GM23338 (cell line): ENCODE measurements around the gene KCNMB2. TPM values are rescaled to one million over a fixed set of nuclear protein-coding genes. Genes with fewer than 3 reads are reported as not detected.

Source experiments
- ATAC-seq: fragments of 200-7000 bp; cut with Tn5 transposase; 3 replicates; pipeline ENCODE4 v1.9.1; 2020
- DNase-seq: peaks from one replicate; pipeline ENCODE4 v3.0.0-alpha.2; 2015; ENCODE audit warnings: low spot score
- H2AFZ ChIP-seq: fragments of 200-600 bp; sonication (generic); 2 replicates; pipeline ENCODE4 v1.8.0; 2016; ENCODE audit warnings: antibody characterized with exemption, mild to moderate bottlenecking, moderate library complexity
- H3F3A ChIP-seq: fragments of 200-600 bp; sonication (generic); replicated peaks from 2 replicates; pipeline ENCODE4 v1.8.0; 2017; ENCODE audit warnings: antibody characterized with exemption, mixed run types, low read depth
- H3K27ac ChIP-seq: fragments of 200-600 bp; sonication (generic); 2 replicates; pipeline ENCODE4 v1.6.1; 2016; ENCODE audit warnings: low read depth
- H3K27me3 ChIP-seq: fragments of 200-600 bp; sonication (generic); 2 replicates; pipeline ENCODE4 v1.8.0; 2016; ENCODE audit warnings: mild to moderate bottlenecking, mixed run types, moderate library complexity; ENCODE audit not compliant: insufficient read depth
- H3K36me3 ChIP-seq: fragments of 200-600 bp; sonication (generic); 2 replicates; pipeline ENCODE4 v1.8.0; 2016; ENCODE audit warnings: mild to moderate bottlenecking; ENCODE audit not compliant: insufficient read depth
- H3K4me1 ChIP-seq: fragments of 200-600 bp; sonication (generic); 2 replicates; pipeline ENCODE4 v1.8.0; 2016; ENCODE audit warnings: mild to moderate bottlenecking, moderate library complexity; ENCODE audit not compliant: insufficient read depth
- H3K4me2 ChIP-seq: fragments of 200-600 bp; sonication (generic); 2 replicates; pipeline ENCODE4 v1.7.1; 2017; ENCODE audit warnings: mixed run types
- H3K4me3 ChIP-seq: fragments of 200-600 bp; sonication (generic); 2 replicates; pipeline ENCODE4 v1.6.1; 2016; ENCODE audit warnings: mixed run types
- H3K79me2 ChIP-seq: fragments of 200-600 bp; sonication (generic); replicated peaks from 2 replicates; pipeline ENCODE4 v1.8.0; 2017; ENCODE audit warnings: mild to moderate bottlenecking; ENCODE audit not compliant: insufficient read depth
- H3K9me2 ChIP-seq: fragments of 200-600 bp; sonication (generic); 2 replicates; pipeline ENCODE4 v1.8.0; 2017; ENCODE audit not compliant: insufficient read depth
- H4K20me1 ChIP-seq: fragments of 200-600 bp; sonication (generic); replicated peaks from 2 replicates; pipeline ENCODE4 v1.8.0; 2017; ENCODE audit warnings: mild to moderate bottlenecking; ENCODE audit not compliant: insufficient read depth
- H3K27ac Mint-ChIP-seq: 2 replicates; pipeline ENCODE4 v1.8.0; 2020; ENCODE audit warnings: inconsistent platforms, mild to moderate bottlenecking, moderate library complexity, mixed read lengths
- H3K27me3 Mint-ChIP-seq: 3 replicates; pipeline ENCODE4 v1.8.0; 2022; ENCODE audit warnings: low read depth, mild to moderate bottlenecking, moderate library complexity, mixed read lengths, inconsistent platforms; ENCODE audit not compliant: insufficient read depth, poor library complexity
- H3K36me3 Mint-ChIP-seq: 3 replicates; pipeline ENCODE4 v1.8.0; 2021; ENCODE audit warnings: low read depth, mild to moderate bottlenecking, inconsistent platforms, moderate library complexity, mixed read lengths
- H3K4me1 Mint-ChIP-seq: 3 replicates; pipeline ENCODE4 v1.8.0; 2020; ENCODE audit warnings: mild to moderate bottlenecking, inconsistent platforms, mixed read lengths
- H3K4me3 Mint-ChIP-seq: 3 replicates; pipeline ENCODE4 v1.8.0; 2021; ENCODE audit warnings: moderate library complexity, mild to moderate bottlenecking, inconsistent platforms, mixed read lengths
- H3K9me3 Mint-ChIP-seq: 3 replicates; pipeline ENCODE4 v1.8.0; 2020; ENCODE audit warnings: moderate library complexity, mild to moderate bottlenecking, inconsistent platforms, mixed read lengths
- CREB1 ChIP-seq: fragments of 250-450 bp; sonication (Bioruptor Pico); IDR thresholded peaks from 2 replicates; pipeline ENCODE4 v1.5.0; 2020; ENCODE audit warnings: low read depth, mild to moderate bottlenecking, moderate library complexity
- CTCF ChIP-seq, 2 experiments: fragments of 200-600 bp in 1 of 2; sonication (generic) in 1 of 2; conservative IDR thresholded peaks; 2 replicates each; pipeline versions ENCODE4 v1.5.1 to v1.6.1; 2016 to 2017; ENCODE audit warnings: antibody characterized with exemption in 2 of 2, low read depth in 2 of 2, mild to moderate bottlenecking in 2 of 2, moderate library complexity in 1 of 2
- JUNB ChIP-seq: IDR thresholded peaks from one replicate; pipeline ENCODE4 v1.6.1; 2016; ENCODE audit warnings: antibody characterized with exemption; ENCODE audit not compliant: unreplicated experiment
- NANOG ChIP-seq: IDR thresholded peaks from 2 replicates; pipeline ENCODE4 v1.6.1; 2016; ENCODE audit warnings: antibody characterized with exemption, borderline replicate concordance
- POLR2AphosphoS5 ChIP-seq: IDR thresholded peaks from 2 replicates; pipeline ENCODE4 v1.6.1; 2016; ENCODE audit warnings: antibody characterized with exemption, low read depth
- STAT1 ChIP-seq: IDR thresholded peaks from one replicate; pipeline ENCODE4 v1.6.1; 2016; ENCODE audit warnings: antibody characterized with exemption; ENCODE audit not compliant: unreplicated experiment
- ZNF331 ChIP-seq: fragments of 250-450 bp; sonication (Bioruptor Pico); IDR thresholded peaks from 2 replicates; pipeline ENCODE4 v1.5.0; 2020; ENCODE audit warnings: low read depth, mild to moderate bottlenecking, moderate library complexity
- ZNF462 ChIP-seq: fragments of 250-450 bp; sonication (Bioruptor Pico); IDR thresholded peaks from 2 replicates; pipeline ENCODE4 v1.5.0; 2020; ENCODE audit warnings: mild to moderate bottlenecking, moderate library complexity
- polyA plus RNA-seq: library from polyadenylated mRNA; unstranded; fragments of >200 nt; fragmentation: Nextera tagmentation; extraction: Ambion mirVana; gene quantifications from 2 replicates; pipeline ENCODE4 v1.2.1, GENCODE V29; 2016
- total RNA-seq: library from RNA; depleted of rRNA; stranded (reverse); fragments of >200 nt; shearing (Covaris generic); gene quantifications from 2 replicates; pipeline ENCODE4 v1.2.3, GENCODE V29; 2014

Gene KCNMB2
- total and polyA plus RNA-seq, 2 experiments from 2014 or later: 0.53 TPM; not detected in 1

GRCh38 chr3:178645503-178645902, 109.3 kb downstream of the KCNMB2 start (continued):
- TF ChIP-seq ZNF462 (no peak), POLR2AphosphoS5 (no peak), CTCF (conservative IDR thresholded peaks at IDR 0.05; ENCODE audit: low read depth in 2 of 2) (no peak), ZNF331 (CRISPR knock-in tag) (no peak), CREB1 (CRISPR knock-in tag) (no peak), JUNB (no peak)

DNA sequence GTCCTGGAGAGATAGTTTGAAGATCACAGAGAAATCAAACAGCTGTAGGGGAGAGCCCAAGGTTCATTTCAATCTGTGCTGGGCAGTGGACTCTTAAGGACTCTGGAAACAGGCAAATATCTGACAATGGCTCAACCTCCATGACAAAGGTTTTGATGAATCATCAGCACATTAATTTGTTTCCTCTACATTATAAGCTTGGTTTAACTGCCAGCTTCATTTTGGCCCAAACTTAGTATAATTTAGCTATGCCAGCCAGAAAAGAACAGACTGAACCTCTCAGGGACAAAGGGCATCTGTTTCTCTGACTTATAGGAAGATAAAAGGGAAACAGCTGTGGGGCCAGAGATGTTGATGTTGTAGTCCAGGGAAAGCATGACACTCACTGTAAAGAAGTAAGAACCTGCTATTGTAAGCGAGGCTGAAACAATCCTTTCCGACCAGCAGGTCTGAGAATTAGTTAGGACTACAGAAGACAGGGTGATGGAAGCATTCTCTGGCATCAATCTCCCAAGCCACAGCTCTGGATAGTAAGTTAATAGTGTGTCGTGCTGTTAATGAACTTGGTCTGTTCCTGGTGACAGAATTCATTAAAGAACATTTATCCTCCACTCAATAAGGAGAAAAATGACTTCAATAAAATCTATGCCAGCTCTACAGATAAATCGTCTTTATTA, 110.1 kb downstream of the KCNMB2 start:
- Mint-ChIP-seq H3K4me3 (no peak overlapping the region), H3K4me1 (no peaks in the 10 kb centered on the region), H3K9me3 (peaks cover 9% of the 10 kb centered on the region; the same call in 2 of the 3 replicates), H3K36me3 (no peaks in the 10 kb centered on the region), H3K27ac (no peak overlapping the region), H3K27me3 (no peaks in the 10 kb centered on the region)
- no peaks in the 10 kb centered on the region for H3K4me1 ChIP-seq
- H3K4me2 ChIP-seq: no peak overlapping the region
- ATAC-seq (no peak), DNase-seq (no peak)
- no peaks in the 10 kb centered on the region for H3K36me3 ChIP-seq
- TF ChIP-seq JUNB (no peak), STAT1 (no peak), NANOG (no peak), ZNF331 (CRISPR knock-in tag) (no peak)
- H4K20me1 ChIP-seq: no peaks in the 10 kb centered on the region
- no peak overlapping the region for H3K27ac ChIP-seq
- no peak overlapping the region for H3K4me3 ChIP-seq
- H3F3A ChIP-seq: no peaks in the 10 kb centered on the region
- H2AFZ ChIP-seq: no peak overlapping the region
- no peaks in the 10 kb centered on the region for H3K27me3 ChIP-seq
- H3K9me2 ChIP-seq: peaks cover 3% of the 10 kb centered on the region; the same call in 1 of the 2 replicates
- H3K79me2 ChIP-seq: no peaks in the 10 kb centered on the region
